Liver (tissue), 9 donors: ENCODE measurements around the gene ZCCHC14. TPM values are rescaled to one million over a fixed set of nuclear protein-coding genes. Genes with fewer than 3 reads are reported as not detected.
"Not testable (repeated sequence)": the region's sequence is repeated elsewhere in the genome, so short reads cannot be mapped to it uniquely, and the experiment has no call there.

ENCODE experiments used
- DNase-seq: peaks from one replicate; pipeline ENCODE4 v3.0.0-alpha.2; 2017; ENCODE audit warnings: low spot score
- H3K27ac ChIP-seq, 2 donors: one replicate each; pipeline ENCODE4 v1.7.0; 2013; ENCODE audit warnings: inconsistent platforms in 2 of 2, low read length in 2 of 2, control low read depth in 1 of 2, low read depth in 1 of 2, mild to moderate bottlenecking in 1 of 2
- H3K27me3 ChIP-seq, 4 donors: one replicate each; pipeline versions ENCODE4 v1.6.1 to v1.7.0; 2013; ENCODE audit warnings: low read length in 3 of 4, inconsistent platforms in 1 of 4, mild to moderate bottlenecking in 1 of 4, moderate library complexity in 1 of 4; ENCODE audit not compliant: control insufficient read depth in 4 of 4, insufficient read depth in 4 of 4
- H3K36me3 ChIP-seq, 4 donors: one replicate each; pipeline versions ENCODE4 v1.6.1 to v1.7.0; 2013; ENCODE audit warnings: low read length in 3 of 4, mild to moderate bottlenecking in 3 of 4, low read depth in 1 of 4, moderate library complexity in 1 of 4; ENCODE audit not compliant: control insufficient read depth in 4 of 4, insufficient read depth in 3 of 4
- H3K4me1 ChIP-seq, 4 donors: one replicate each; pipeline versions ENCODE4 v1.6.1 to v1.7.0; 2013; ENCODE audit warnings: low read length in 3 of 4, mild to moderate bottlenecking in 3 of 4, moderate library complexity in 1 of 4; ENCODE audit not compliant: control insufficient read depth in 4 of 4, insufficient read depth in 4 of 4
- H3K4me3 ChIP-seq, 3 donors: one replicate each; pipeline versions ENCODE4 v1.6.1 to v1.7.0; 2013; ENCODE audit warnings: low read length in 3 of 3, control low read depth in 1 of 3, low read depth in 1 of 3, mild to moderate bottlenecking in 1 of 3
- H3K9ac ChIP-seq, 2 donors: one replicate each; pipeline ENCODE4 v1.7.0; 2013; ENCODE audit warnings: low read length in 2 of 2, mild to moderate bottlenecking in 2 of 2, moderate library complexity in 2 of 2, control low read depth in 1 of 2, low read depth in 1 of 2
- H3K9me3 ChIP-seq, 4 donors: one replicate each; pipeline versions ENCODE4 v1.6.1 to v1.7.0; 2013; ENCODE audit warnings: low read length in 3 of 4; ENCODE audit not compliant: control insufficient read depth in 4 of 4
- CTCF ChIP-seq: fragments of 150-350 bp; IDR thresholded peaks from 2 replicates; pipeline ENCODE4 v1.5.1; 2017; ENCODE audit warnings: improper control_type of control experiment, low read depth, low read length; ENCODE audit not compliant: missing input control
- GABPA ChIP-seq, 2 donors: IDR thresholded peaks in 1 of 2; conservative IDR thresholded peaks in 1 of 2; 2 replicates each; pipeline ENCODE4 v1.6.1; 2016; ENCODE audit warnings: antibody characterized with exemption in 2 of 2, mild to moderate bottlenecking in 1 of 2, moderate library complexity in 1 of 2
- HNF4A ChIP-seq, 2 donors: conservative IDR thresholded peaks; 2 replicates each; pipeline ENCODE4 v1.6.1; 2016; ENCODE audit warnings: antibody characterized with exemption in 2 of 2, mild to moderate bottlenecking in 2 of 2
- JUND ChIP-seq, 2 donors: IDR thresholded peaks; 2 replicates each; pipeline ENCODE4 v1.6.1; 2016; ENCODE audit warnings: antibody characterized with exemption in 2 of 2
- NR2F2 ChIP-seq: IDR thresholded peaks from 2 replicates; pipeline ENCODE4 v1.6.1; 2016; ENCODE audit warnings: antibody characterized with exemption
- REST ChIP-seq: IDR thresholded peaks from 2 replicates; pipeline ENCODE4 v1.6.1; 2016; ENCODE audit warnings: antibody characterized with exemption, mild to moderate bottlenecking
- YY1 ChIP-seq: IDR thresholded peaks from 2 replicates; pipeline ENCODE4 v1.6.1; 2016; ENCODE audit warnings: antibody characterized with exemption, mild to moderate bottlenecking
- ZBTB33 ChIP-seq: IDR thresholded peaks from 2 replicates; pipeline ENCODE4 v1.6.1; 2016; ENCODE audit warnings: antibody characterized with exemption
- WGBS: extraction: QIAGEN DNeasy Blood & Tissue Kit; methylation state at CpG from one replicate; pipeline ENCODE4 v1.1.7; 2013; 5-methylcytosine and 5-hydroxymethylcytosine counted together
- polyA plus RNA-seq, 2 donors: library from polyadenylated mRNA; stranded (reverse) in 1 of 2; unstranded in 1 of 2; fragments of 200-250 nt in 1 of 2; fragments of >200 nt in 1 of 2; fragmentation: Nextera tagmentation in 1 of 2; extraction: Ambion mirVana in 1 of 2; gene quantifications; one replicate each; pipeline versions ENCODE4 v1.2.1 to v1.2.3, GENCODE V29; 2013 to 2015
- total RNA-seq, 2 donors: library from RNA; depleted of rRNA; stranded (reverse); fragments of >200 nt; gene quantifications; one replicate each; pipeline ENCODE4 v1.2.3, GENCODE V29; 2014
- donor health status: healthy.
- donor health status: healthy.
- donor health status: healthy.
- donor health status: healthy.
- donor health status: healthy.

Gene ZCCHC14
- total and polyA plus RNA-seq, 4 donors, result 6.3 to 21.7 (median 8.0) TPM

GRCh38 chr16:87517610-87518429, 25.0 kb upstream of the ZCCHC14 start:
- not testable (repeated sequence) for DNase-seq, H3K27me3 ChIP-seq, H3K9ac ChIP-seq, H3K4me3 ChIP-seq, H3K36me3 ChIP-seq, H3K4me1 ChIP-seq, H3K9me3 ChIP-seq
- H3K27ac ChIP-seq, result peak overlapping the region in 1 of 2 donors; percentile 31
- WGBS, result 89% methylated on average over 32 of the region's 34 CpGs

GRCh38 chr16:87516361-87516760, 23.5 kb upstream of the ZCCHC14 start:
- no peak overlapping the region for H3K27ac ChIP-seq

More at GRCh38 chr16:87516361-87516760, 23.5 kb upstream of the ZCCHC14 start:
- no peak overlapping the region for H3K9ac ChIP-seq
- DNase-seq, result no peak
- no peak overlapping the region for H3K4me3 ChIP-seq
- H3K27me3 ChIP-seq, result no peaks in the 10 kb centered on the region
- 92% methylated on average over 12 of the region's 12 CpGs for WGBS
- H3K36me3 ChIP-seq, result no peaks in the 10 kb centered on the region
- no peaks in the 10 kb centered on the region for H3K9me3 ChIP-seq
- TF ChIP-seq ZBTB33 (no peak), NR2F2 (no peak), HNF4A (conservative IDR thresholded peaks at IDR 0.05) (no peak), GABPA (IDR thresholded peaks at IDR 0.05 in 1 of 2, conservative IDR thresholded peaks at IDR 0.05 in 1 of 2) (no peak), REST (no peak), JUND (IDR thresholded peaks at IDR 0.05) (no peak), CTCF (no peak), YY1 (no peak)
- H3K4me1 ChIP-seq, result peaks cover 0 to 3% (median 0%) of the 10 kb centered on the region in 4 donors
